ENCODE results near the gene ABLIM3.

- no peak for TF ChIP-seq POLR2AphosphoS5 (IDR thresholded peaks at IDR 0.05; ENCODE audit: low read depth, low read length)
- TF ChIP-seq POLR2A (IDR thresholded peaks at IDR 0.05; ENCODE audit: low read depth, low read length): no peak
- TF ChIP-seq TAF1 (IDR thresholded peaks at IDR 0.05; ENCODE audit: low read depth, low read length): no peak
- no peak for TF ChIP-seq PAX5 (IDR thresholded peaks at IDR 0.05; ENCODE audit: insufficient read depth, low read length, severe bottlenecking)
- no peak for TF ChIP-seq SPI1 (IDR thresholded peaks at IDR 0.05; ENCODE audit: low read depth, low read length)
- TF ChIP-seq POU2F2 (IDR thresholded peaks at IDR 0.05; ENCODE audit: low read depth, low read length): no peak
Observed at GRCh38 chr5:149114403-149115312, 26.6 kb upstream of the ABLIM3 start.
